ENCODE measurements around the gene SPDYE5.
"Not testable (repeated sequence)": the region's sequence is repeated elsewhere in the genome, so short reads cannot be mapped to it uniquely, and the experiment has no call there.

DNA sequence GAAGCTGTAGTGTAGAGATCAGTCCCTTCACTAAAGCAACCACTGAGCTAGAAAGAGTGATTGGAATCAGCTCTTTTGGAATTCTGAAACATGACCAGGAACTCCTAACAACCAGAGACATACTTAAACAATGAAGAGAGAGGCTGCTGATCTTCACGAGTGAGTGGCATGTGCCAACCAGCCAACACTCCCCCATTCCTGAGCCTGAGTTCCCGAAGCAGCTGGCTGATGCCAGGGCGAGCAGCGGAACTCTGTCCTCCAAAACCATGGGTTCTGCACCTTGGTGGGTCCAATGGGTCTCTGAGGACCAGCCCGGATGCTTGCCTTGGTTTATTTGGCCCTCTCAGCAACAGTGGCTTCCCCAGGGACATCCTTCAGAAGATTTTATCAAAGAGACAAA, 31.6 kb upstream of the SPDYE5 start:
- TF ChIP-seq, protein P1, sequence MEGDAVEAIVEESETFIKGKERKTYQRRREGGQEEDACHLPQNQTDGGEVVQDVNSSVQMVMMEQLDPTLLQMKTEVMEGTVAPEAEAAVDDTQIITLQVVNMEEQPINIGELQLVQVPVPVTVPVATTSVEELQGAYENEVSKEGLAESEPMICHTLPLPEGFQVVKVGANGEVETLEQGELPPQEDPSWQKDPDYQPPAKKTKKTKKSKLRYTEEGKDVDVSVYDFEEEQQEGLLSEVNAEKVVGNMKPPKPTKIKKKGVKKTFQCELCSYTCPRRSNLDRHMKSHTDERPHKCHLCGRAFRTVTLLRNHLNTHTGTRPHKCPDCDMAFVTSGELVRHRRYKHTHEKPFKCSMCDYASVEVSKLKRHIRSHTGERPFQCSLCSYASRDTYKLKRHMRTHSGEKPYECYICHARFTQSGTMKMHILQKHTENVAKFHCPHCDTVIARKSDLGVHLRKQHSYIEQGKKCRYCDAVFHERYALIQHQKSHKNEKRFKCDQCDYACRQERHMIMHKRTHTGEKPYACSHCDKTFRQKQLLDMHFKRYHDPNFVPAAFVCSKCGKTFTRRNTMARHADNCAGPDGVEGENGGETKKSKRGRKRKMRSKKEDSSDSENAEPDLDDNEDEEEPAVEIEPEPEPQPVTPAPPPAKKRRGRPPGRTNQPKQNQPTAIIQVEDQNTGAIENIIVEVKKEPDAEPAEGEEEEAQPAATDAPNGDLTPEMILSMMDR (optimal IDR thresholded peaks at IDR 0.05 in 1 of 3, IDR thresholded peaks at IDR 0.05 in 1 of 3, conservative IDR thresholded peaks at IDR 0.05 in 1 of 3; ENCODE audit: extremely low read depth in 1 of 3, insufficient read depth in 2 of 3, low read length in 3 of 3), result not testable (repeated sequence)
- not testable (repeated sequence) for TF ChIP-seq EZH2 (IDR thresholded peaks at IDR 0.05; ENCODE audit: low read length)
